HepG2 (cell line): Measurements from ENCODE around the gene ELP2. TPM values are rescaled to one million over a fixed set of nuclear protein-coding genes. Genes with fewer than 3 reads are reported as not detected.
A peak's percentile ranks its signal among the peaks of the same experiment; 100 is the strongest.

Experiments used
- ATF6 ChIP-seq: sonication (generic); formaldehyde crosslinking; conservative IDR thresholded peaks from 2 replicates; pipeline ENCODE4 v1.4.0; 2020; ENCODE audit warnings: missing genetic modification reagents
- HDAC6 ChIP-seq: fragments of 200-600 bp; sonication (generic); IDR thresholded peaks from 2 replicates; pipeline ENCODE4 v1.7.0; 2017; ENCODE audit warnings: mild to moderate bottlenecking, antibody characterized with exemption, low read length, low read depth
- HES4 ChIP-seq: sonication (generic); formaldehyde crosslinking; IDR thresholded peaks from 2 replicates; pipeline ENCODE4 v1.9.0; 2021; ENCODE audit warnings: mild to moderate bottlenecking, missing genetic modification reagents, borderline replicate concordance
- HOXA9 ChIP-seq: sonication (generic); formaldehyde crosslinking; IDR thresholded peaks from 2 replicates; pipeline ENCODE4 v1.8.1; 2022; ENCODE audit warnings: missing genetic modification reagents, mild to moderate bottlenecking, moderate library complexity, borderline replicate concordance
- ISL2 ChIP-seq: sonication (generic); formaldehyde crosslinking; IDR thresholded peaks from 2 replicates; pipeline ENCODE4 v1.5.0; 2020; ENCODE audit warnings: missing genetic modification reagents
- KDM5A ChIP-seq: fragments of 200-600 bp; sonication (generic); IDR thresholded peaks from 2 replicates; pipeline ENCODE4 v1.7.0; 2018; ENCODE audit warnings: antibody characterized with exemption, mild to moderate bottlenecking, low read length, borderline replicate concordance
- NAIF1 ChIP-seq: sonication (generic); formaldehyde crosslinking; IDR thresholded peaks from 2 replicates; pipeline ENCODE4 v1.5.0; 2020; ENCODE audit warnings: mild to moderate bottlenecking, missing genetic modification reagents, borderline replicate concordance
- NFE2L1 ChIP-seq: sonication (generic); formaldehyde crosslinking; IDR thresholded peaks from 2 replicates; pipeline ENCODE4 v1.4.0; 2020; ENCODE audit warnings: missing genetic modification reagents, mild to moderate bottlenecking, borderline replicate concordance
- RELA ChIP-seq: sonication (generic); formaldehyde crosslinking; IDR thresholded peaks from 2 replicates; pipeline ENCODE4 v1.4.0; 2020; ENCODE audit warnings: missing genetic modification reagents
- SOX6 ChIP-seq, 2 experiments: fragments of 450-650 bp in 1 of 2; sonication (generic) in 1 of 2; formaldehyde crosslinking in 1 of 2; IDR thresholded peaks; 2 replicates each; pipeline versions ENCODE4 v1.4.0 to v1.6.1; 2017 to 2020; ENCODE audit warnings: antibody characterized with exemption in 1 of 2, mild to moderate bottlenecking in 1 of 2, missing genetic modification reagents in 1 of 2
- ZBTB20 ChIP-seq: sonication (generic); formaldehyde crosslinking; IDR thresholded peaks from 2 replicates; pipeline ENCODE4 v1.8.1; 2023; ENCODE audit warnings: missing genetic modification reagents, low read depth, mild to moderate bottlenecking, borderline replicate concordance
- ZNF101 ChIP-seq: sonication (generic); formaldehyde crosslinking; IDR thresholded peaks from 2 replicates; pipeline ENCODE4 v1.4.0; 2020; ENCODE audit warnings: mild to moderate bottlenecking, low read depth, missing genetic modification reagents, borderline replicate concordance
- ZNF281 ChIP-seq: sonication (generic); formaldehyde crosslinking; IDR thresholded peaks from 2 replicates; pipeline ENCODE4 v1.4.0; 2020; ENCODE audit warnings: missing genetic modification reagents, borderline replicate concordance
- ZNF607 ChIP-seq: sonication (generic); formaldehyde crosslinking; IDR thresholded peaks from 2 replicates; pipeline ENCODE4 v1.5.1; 2020; ENCODE audit warnings: missing genetic modification reagents, mild to moderate bottlenecking, borderline replicate concordance
- ZNF841 ChIP-seq: sonication (generic); formaldehyde crosslinking; IDR thresholded peaks from 2 replicates; pipeline ENCODE4 v1.8.1; 2023; ENCODE audit warnings: missing genetic modification reagents, borderline replicate concordance
- ZSCAN12 ChIP-seq: sonication (generic); formaldehyde crosslinking; IDR thresholded peaks from 2 replicates; pipeline ENCODE4 v1.9.0; 2021; ENCODE audit warnings: mild to moderate bottlenecking, missing genetic modification reagents
- polyA plus RNA-seq, 8 experiments: library from polyadenylated mRNA; depleted of rRNA in 3 of 8; stranded (reverse) in 7 of 8; unstranded in 1 of 8; fragments of >200 nt; fragmentation: Illumina TruSeq in 4 of 8; extraction: Trizol in 4 of 8; gene quantifications; 2 replicates each; pipeline versions ENCODE4 v1.2.1 to v1.2.3, GENCODE V29; 2011 to 2016; ENCODE audit warnings: low read depth in 4 of 8, missing spikeins in 1 of 8, mixed read lengths in 1 of 8; ENCODE audit not compliant: insufficient read depth in 1 of 8
- total RNA-seq, 5 experiments: library from RNA; depleted of rRNA; stranded (reverse); fragments of >200 nt; fragmentation: Illumina TruSeq; extraction: Trizol; gene quantifications; 2 replicates each; pipeline ENCODE4 v1.2.3, GENCODE V29; 2016; ENCODE audit warnings: low read depth in 1 of 5
- TF ChIP-seq, protein P1 (sequence below): sonication (generic); formaldehyde crosslinking; IDR thresholded peaks from 2 replicates; pipeline ENCODE4 v1.4.0; 2020; ENCODE audit warnings: missing genetic modification reagents, borderline replicate concordance
- TF ChIP-seq, protein P2 (sequence below): sonication (generic); formaldehyde crosslinking; IDR thresholded peaks from 2 replicates; pipeline ENCODE4 v1.4.0; 2020; ENCODE audit warnings: missing genetic modification reagents

ELP2 gene
- total and polyA plus RNA-seq, 2 of the 13 experiments (the other 11 are each of a cell fraction or from before 2014, with no cell fraction given), result 98.7 to 100 TPM

DNA sequence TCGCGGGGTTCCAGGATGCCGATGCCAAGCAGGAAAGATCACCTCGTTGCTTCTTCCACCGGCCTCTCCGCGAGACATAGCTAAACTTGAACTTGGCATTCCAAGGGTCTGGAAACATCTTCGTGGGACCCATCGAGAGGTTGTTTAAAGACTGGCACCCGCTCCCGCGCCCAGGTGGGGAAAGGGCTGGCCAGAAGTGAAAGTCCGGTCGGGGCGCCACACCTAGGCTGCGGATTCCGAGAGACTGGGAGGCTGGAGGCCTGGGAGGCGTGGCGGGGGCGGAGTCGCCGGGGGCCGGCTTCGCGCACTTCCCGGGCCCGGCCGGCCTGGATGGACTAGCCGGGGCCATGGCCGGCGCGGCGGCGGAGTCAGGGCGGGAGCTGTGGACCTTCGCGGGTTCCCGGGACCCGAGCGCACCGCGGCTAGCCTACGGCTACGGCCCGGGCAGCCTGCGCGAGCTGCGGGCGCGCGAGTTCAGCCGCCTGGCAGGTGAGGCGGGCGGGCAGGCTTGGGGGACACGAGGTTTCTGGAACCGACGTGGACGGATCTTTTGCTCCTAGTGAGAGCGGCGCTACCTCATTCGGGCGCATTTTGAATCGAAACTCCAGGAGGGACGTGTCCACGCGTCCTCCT is 57.6 kb downstream of the ELP2 start, which contains the start of gene MOCOS (continued):
- TF ChIP-seq ZNF101 (CRISPR knock-in tag) (peak; percentile 87; the same call in 1 of the 2 replicates), HES4 (CRISPR knock-in tag) (no peak), HOXA9 (CRISPR knock-in tag) (no peak), ZNF281 (CRISPR knock-in tag) (no peak), ISL2 (0 out of 2 replicates have a peak, but pooled peaks have one; percentile 14), NAIF1 (no peak), HDAC6 (no peak), SOX6 (IDR thresholded peaks at IDR 0.05) (no peak), SOX6 (CRISPR knock-in tag; IDR thresholded peaks at IDR 0.05) (peak; percentile 71), ZNF841 (CRISPR knock-in tag) (no peak), ZNF607 (CRISPR knock-in tag) (peak; percentile 82), RELA (CRISPR knock-in tag) (no peak), ZBTB20 (CRISPR knock-in tag) (peak; percentile 22; the same call in 1 of the 2 replicates), KDM5A (no peak), ATF6 (CRISPR knock-in tag) (no peak), ZSCAN12 (CRISPR knock-in tag) (no peak), NFE2L1 (CRISPR knock-in tag) (no peak)
- TF ChIP-seq, protein P1, sequence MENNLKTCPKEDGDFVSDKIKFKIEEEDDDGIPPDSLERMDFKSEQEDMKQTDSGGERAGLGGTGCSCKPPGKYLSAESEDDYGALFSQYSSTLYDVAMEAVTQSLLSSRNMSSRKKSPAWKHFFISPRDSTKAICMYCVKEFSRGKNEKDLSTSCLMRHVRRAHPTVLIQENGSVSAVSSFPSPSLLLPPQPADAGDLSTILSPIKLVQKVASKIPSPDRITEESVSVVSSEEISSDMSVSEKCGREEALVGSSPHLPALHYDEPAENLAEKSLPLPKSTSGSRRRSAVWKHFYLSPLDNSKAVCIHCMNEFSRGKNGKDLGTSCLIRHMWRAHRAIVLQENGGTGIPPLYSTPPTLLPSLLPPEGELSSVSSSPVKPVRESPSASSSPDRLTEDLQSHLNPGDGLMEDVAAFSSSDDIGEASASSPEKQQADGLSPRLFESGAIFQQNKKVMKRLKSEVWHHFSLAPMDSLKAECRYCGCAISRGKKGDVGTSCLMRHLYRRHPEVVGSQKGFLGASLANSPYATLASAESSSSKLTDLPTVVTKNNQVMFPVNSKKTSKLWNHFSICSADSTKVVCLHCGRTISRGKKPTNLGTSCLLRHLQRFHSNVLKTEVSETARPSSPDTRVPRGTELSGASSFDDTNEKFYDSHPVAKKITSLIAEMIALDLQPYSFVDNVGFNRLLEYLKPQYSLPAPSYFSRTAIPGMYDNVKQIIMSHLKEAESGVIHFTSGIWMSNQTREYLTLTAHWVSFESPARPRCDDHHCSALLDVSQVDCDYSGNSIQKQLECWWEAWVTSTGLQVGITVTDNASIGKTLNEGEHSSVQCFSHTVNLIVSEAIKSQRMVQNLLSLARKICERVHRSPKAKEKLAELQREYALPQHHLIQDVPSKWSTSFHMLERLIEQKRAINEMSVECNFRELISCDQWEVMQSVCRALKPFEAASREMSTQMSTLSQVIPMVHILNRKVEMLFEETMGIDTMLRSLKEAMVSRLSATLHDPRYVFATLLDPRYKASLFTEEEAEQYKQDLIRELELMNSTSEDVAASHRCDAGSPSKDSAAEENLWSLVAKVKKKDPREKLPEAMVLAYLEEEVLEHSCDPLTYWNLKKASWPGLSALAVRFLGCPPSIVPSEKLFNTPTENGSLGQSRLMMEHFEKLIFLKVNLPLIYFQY (CRISPR knock-in tag), result peak; percentile 69; the same call in 1 of the 2 replicates
- TF ChIP-seq, protein P2, sequence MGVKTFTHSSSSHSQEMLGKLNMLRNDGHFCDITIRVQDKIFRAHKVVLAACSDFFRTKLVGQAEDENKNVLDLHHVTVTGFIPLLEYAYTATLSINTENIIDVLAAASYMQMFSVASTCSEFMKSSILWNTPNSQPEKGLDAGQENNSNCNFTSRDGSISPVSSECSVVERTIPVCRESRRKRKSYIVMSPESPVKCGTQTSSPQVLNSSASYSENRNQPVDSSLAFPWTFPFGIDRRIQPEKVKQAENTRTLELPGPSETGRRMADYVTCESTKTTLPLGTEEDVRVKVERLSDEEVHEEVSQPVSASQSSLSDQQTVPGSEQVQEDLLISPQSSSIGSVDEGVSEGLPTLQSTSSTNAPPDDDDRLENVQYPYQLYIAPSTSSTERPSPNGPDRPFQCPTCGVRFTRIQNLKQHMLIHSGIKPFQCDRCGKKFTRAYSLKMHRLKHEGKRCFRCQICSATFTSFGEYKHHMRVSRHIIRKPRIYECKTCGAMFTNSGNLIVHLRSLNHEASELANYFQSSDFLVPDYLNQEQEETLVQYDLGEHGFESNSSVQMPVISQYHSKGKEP, result no peak
